Esophagus muscularis mucosa (tissue), 3 donors: ENCODE data around the gene DAZAP1.

Experiments
- POLR2AphosphoS5 ChIP-seq, 2 donors: sonication (generic); formaldehyde crosslinking; IDR thresholded peaks; one replicate each; pipeline ENCODE4 v1.6.1; 2017; ENCODE audit warnings: antibody characterized with exemption in 2 of 2
- TF ChIP-seq, protein P1 (sequence below), 3 experiments: fragments of 200-600 bp in 2 of 3; fragments of 450-650 bp in 1 of 3; sonication (generic) in 2 of 3; IDR thresholded peaks; one replicate each; pipeline ENCODE4 v1.5.1; 2017 to 2019; ENCODE audit warnings: antibody characterized with exemption in 3 of 3, mild to moderate bottlenecking in 2 of 3, moderate library complexity in 1 of 3

DNA sequence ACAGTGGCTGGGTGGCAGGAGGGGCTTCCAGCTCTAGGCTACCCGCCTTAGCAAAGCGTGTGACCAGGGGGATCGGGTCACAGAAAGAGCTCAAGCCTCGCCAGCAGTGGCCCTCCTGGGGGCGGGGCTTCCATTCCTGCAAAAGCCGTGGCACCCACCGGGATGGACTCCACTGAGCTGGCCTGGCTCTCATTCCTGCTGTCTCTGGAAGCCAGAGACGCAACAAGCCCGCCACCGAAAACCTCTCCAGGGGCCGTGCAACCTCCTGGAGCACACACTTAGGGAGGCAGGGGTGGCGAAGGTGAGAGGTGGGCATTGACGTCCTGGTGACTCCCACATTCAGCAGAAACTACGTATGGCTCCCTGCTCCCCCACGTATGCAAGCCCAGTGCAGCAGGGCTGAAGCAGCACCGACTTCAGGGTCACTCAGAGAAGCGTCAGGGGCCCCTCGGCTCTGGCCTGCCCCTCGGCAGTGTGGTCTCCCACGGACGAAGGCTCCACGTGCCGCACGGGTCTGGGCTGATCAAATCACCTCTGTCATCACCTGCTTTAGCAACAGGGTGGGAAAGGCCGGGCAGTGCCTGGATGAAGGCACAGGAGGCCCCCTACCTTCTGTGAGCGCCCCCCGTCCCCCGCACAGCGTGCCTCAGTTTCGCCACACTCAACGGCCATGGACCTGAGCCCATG, 68.5 kb downstream of the DAZAP1 start:
- TF ChIP-seq, protein P1, sequence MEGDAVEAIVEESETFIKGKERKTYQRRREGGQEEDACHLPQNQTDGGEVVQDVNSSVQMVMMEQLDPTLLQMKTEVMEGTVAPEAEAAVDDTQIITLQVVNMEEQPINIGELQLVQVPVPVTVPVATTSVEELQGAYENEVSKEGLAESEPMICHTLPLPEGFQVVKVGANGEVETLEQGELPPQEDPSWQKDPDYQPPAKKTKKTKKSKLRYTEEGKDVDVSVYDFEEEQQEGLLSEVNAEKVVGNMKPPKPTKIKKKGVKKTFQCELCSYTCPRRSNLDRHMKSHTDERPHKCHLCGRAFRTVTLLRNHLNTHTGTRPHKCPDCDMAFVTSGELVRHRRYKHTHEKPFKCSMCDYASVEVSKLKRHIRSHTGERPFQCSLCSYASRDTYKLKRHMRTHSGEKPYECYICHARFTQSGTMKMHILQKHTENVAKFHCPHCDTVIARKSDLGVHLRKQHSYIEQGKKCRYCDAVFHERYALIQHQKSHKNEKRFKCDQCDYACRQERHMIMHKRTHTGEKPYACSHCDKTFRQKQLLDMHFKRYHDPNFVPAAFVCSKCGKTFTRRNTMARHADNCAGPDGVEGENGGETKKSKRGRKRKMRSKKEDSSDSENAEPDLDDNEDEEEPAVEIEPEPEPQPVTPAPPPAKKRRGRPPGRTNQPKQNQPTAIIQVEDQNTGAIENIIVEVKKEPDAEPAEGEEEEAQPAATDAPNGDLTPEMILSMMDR (IDR thresholded peaks at IDR 0.05): no peak
- TF ChIP-seq POLR2AphosphoS5 (IDR thresholded peaks at IDR 0.05): no peak
